Hematopoietic multipotent progenitor cell treated with erythropoietin and hydrocortisone succinate and interleukin-3 and kit ligand, for 8 days (in vitro differentiated cells): ENCODE measurements around the gene MMS22L.

Experiments
- DNase-seq: peaks from one replicate; pipeline ENCODE4 v3.0.0-alpha.2; 2015

Gene MMS22L, protein sequence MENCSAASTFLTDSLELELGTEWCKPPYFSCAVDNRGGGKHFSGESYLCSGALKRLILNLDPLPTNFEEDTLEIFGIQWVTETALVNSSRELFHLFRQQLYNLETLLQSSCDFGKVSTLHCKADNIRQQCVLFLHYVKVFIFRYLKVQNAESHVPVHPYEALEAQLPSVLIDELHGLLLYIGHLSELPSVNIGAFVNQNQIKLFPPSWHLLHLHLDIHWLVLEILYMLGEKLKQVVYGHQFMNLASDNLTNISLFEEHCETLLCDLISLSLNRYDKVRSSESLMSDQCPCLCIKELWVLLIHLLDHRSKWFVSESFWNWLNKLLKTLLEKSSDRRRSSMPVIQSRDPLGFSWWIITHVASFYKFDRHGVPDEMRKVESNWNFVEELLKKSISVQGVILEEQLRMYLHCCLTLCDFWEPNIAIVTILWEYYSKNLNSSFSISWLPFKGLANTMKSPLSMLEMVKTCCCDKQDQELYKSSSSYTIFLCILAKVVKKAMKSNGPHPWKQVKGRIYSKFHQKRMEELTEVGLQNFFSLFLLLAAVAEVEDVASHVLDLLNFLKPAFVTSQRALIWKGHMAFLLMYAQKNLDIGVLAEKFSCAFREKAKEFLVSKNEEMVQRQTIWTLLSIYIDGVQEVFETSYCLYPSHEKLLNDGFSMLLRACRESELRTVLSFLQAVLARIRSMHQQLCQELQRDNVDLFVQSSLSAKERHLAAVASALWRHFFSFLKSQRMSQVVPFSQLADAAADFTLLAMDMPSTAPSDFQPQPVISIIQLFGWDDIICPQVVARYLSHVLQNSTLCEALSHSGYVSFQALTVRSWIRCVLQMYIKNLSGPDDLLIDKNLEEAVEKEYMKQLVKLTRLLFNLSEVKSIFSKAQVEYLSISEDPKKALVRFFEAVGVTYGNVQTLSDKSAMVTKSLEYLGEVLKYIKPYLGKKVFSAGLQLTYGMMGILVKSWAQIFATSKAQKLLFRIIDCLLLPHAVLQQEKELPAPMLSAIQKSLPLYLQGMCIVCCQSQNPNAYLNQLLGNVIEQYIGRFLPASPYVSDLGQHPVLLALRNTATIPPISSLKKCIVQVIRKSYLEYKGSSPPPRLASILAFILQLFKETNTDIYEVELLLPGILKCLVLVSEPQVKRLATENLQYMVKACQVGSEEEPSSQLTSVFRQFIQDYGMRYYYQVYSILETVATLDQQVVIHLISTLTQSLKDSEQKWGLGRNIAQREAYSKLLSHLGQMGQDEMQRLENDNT

GRCh38 chr6:97282726-97283617, at the start of gene MMS22L:
MMS22L (minus strand) TSS chr6:97283216; CDS start chr6:97282477, 739 bp downstream.
- DNase-seq, result peak; percentile 98

DNA sequence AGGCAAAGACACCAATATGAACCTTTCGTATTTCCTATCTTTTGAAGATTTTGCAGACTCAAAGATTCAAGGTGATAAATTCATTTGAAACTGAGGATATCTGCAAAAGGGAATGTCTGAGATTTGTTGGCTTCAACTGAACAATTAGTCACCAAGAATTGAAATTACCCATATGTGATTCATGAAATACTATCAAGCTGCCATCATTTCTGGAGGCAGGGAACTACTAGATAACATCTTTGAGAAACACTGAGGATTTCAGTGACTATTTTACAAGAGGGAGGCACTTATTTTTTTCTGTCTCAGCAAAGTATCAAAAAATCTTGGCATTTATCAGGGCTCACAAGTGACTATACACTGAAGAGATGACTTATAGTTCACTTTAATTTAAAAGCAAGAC, 39.8 kb upstream of the MMS22L start:
- DNase-seq, result no peak

DNA sequence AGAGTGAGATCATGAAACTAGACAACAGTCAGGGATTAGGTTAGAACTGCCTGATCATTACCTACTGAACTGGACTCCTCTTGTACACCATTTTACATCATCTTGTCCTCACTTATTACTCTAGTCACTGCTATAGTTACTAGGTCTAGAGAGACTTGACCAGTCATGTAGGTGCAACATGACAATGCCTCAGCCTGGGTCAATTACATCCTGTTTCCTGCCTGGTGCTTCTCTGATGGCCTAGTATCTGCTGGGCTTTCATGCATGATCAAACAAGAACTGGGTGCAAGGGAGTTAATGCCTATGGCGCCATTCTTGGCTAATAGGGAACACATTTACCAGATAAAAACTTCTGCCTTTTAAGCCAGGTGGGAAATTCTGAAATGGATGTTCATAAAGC, 39.2 kb upstream of the MMS22L start:
- DNase-seq, result no peak

DNA sequence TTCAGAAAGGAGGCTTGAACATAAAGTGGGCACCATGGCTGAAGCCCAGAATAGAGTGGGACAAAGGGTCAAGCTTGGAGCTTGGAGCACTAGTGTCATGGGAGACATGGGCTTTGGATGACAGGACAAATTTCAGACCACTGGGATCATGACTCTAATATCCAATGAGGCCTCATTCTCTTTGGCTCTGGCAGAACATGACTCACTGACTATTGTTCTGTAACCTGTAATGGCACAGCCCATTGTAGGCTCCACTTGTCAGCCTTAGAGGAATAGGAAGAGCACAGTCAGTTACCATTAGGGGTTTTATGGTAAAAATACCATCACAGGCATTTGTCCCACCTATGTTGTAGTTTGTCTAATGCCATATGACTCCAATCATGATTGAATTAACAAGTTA, 34.0 kb upstream of the MMS22L start:
- DNase-seq, result no peak

DNA sequence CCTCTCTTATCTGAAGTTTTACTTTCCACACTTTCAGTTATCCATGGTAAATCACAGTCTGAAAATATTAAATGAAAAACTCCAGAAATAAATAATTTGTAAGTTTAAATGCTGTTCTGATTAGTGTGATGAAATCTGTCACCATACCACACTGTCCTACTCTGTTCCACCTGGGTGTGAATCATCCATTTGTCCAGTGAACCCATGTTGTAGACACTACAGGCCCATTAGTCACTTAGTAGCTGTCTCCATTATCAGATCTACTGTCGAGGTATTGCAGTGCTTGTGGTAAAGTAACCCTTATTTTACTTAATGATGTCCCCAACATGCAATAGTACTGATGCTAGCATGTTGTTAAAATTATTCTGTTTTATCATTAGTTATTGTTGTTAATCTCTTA, 29.2 kb upstream of the MMS22L start:
- no peak for DNase-seq

GRCh38 chr6:97306544-97307320, 23.7 kb upstream of the MMS22L start:
- DNase-seq, result no peak

DNA sequence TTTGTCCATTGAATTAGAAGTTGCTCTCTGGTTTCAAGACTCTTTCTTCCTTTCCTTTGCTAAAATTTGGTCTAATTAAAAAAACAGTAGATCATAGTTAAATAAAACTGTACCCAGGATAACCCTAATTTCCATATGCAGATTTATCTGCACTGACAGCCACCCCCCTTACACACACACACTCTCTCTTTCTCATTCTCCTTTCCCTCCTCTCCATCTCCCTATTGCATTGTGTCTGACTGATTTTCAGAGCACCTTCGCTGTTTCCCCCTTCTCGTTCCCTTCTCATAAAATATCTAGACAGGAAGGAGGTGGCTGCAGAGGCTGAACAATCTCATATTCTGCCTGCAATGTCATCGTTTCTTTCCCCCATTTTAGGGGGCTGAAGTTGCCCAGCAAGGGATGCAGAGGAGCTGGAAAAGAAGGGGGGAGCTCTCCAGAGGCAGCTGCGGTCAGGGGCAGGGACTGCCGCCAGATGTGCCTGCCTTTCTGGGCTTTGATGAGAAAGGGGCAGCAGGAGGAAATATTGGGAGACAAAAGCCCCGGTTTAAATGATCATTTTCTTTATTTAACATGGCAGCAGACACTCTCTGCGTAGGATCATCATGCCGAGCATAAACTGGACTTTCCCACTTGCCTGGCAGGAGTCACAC, 22.5 kb upstream of the MMS22L start:
- no peak for DNase-seq

GRCh38 chr6:97304701-97305100, 21.7 kb upstream of the MMS22L start:
- DNase-seq, result no peak

DNA sequence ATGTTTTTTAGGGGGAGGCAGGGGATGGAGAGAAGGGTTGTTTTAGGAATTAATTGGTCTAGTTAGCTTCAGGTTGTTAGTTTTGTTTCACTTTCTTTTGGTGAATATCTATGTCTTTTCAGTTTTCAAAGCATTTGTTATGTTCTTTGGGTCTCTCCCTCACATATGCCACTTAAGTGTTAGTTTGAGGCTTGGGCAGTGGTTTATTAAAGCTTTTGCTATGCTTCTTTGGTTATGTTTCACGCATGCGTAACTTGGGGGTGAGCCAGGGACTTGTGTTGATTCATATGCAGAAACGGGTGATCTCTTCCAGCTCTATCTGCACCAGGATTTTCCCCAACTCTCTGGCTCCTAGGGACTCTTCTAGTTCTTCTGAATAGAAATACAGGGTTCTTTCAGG, 11.4 kb upstream of the MMS22L start:
- no peak for DNase-seq

DNA sequence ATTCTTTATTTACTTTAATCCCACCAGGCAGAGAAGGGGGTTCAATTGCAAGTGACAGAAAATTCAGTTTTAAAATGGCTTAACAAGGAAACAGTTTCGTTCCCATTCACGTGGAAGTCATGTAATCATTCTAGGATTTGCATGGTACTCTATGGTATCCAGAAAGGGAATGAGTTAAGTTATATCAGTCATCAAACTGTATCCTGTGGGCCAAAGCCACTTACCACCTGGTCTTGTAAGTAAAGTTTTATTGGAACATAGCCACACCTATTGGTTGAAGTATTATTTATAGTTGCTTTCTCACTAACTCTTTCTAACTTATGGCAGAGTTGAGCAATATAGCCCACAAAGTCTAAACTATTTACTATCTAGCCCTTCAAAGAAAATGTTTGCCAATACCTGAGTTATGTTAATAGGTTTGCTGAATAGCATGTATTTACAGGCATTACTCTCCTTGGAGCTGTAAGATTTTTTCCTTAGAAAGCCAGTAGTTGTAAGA, 10.2 kb upstream of the MMS22L start:
- no peak for DNase-seq

GRCh38 chr6:97292671-97293070, 9.7 kb upstream of the MMS22L start:
- no peak for DNase-seq

GRCh38 chr6:97291896-97292295, 8.9 kb upstream of the MMS22L start:
- DNase-seq, result no peak

DNA sequence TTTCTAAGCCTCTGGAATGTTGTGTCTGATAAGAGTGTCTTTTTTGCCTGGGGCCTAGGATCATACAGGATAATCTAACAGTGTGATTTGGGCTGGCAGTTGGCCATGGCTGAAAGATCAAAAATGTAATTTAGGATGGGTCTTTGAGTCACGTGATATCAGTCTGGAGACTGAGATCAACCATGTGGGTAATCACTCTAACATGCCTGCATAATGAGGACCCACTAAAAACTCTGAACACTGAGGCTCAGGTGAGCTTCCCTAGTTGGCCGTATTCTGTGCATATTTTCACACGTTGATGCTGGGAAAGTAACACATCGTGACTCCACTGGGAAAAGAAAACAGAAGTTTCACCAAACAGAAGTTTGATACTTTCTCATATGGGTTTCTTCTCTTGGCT, 6.3 kb upstream of the MMS22L start:
- no peak for DNase-seq

DNA sequence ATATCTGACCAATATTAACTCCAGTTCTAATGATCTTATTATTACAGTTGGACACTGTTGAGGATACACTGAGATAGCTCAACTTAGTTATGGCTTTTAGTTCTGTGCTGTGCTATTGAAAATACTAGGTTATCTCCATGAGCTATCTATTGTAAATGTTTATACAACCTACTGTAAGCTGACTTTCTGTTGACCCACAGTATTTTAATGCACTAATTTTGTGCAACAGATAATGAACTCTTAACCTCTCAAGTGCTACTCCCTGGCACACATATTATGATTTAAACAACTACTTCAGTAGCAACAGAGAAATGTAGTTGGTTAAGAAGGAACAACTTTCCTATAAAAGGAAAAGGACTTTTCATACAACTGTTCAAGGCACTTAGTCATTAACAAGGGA, 5.2 kb upstream of the MMS22L start:
- DNase-seq, result no peak

DNA sequence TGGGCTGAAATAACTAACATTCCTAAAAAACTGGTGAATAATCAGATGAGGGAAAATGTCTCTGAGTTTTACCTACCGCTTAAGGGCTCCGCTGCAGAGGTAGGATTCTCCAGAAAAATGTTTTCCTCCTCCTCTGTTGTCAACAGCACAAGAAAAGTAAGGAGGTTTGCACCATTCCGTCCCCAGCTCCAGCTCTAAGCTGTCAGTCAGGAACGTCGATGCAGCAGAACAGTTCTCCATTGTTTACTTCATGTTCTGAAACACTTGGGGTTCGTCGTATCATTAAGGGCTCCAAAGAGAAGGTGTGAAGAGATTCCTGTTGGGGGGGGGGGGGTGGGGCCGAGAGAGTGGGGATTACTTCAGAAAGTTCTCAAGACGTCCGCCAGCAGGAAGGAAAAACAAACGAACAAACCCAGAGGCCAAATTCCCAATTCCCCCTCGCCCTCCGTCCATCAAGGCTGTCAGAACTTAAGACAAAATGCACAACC, 734 bp downstream of the MMS22L start:
- peak; percentile 49 for DNase-seq

GRCh38 chr6:97280766-97281165, 2.2 kb downstream of the MMS22L start:
- no peak for DNase-seq

DNA sequence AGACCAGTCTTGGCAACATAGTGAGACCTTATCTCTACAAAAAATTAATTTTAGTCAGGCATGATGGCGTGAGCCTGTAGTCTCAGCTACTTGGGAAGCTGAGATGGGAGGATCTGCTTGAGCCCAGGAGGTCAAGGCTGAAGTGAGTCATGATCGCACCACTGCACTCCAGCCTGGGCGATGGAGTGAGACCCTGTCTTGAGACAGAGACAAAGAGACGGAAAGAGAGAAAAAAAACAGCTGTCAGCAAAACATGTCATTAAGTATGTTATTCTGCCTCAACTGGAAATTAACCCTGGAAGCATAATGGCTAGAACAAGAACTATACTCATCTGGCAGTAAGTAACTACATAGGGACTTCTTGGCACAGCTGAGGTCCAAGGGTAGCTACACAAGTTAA, 7.2 kb downstream of the MMS22L start:
- DNase-seq, result no peak

- no peak for DNase-seq
Observed at GRCh38 chr6:97269821-97270220, 13.2 kb downstream of the MMS22L start.

- DNase-seq, result no peak
Observed at GRCh38 chr6:97262676-97263075, 20.3 kb downstream of the MMS22L start.

GRCh38 chr6:97246842-97247241, 36.2 kb downstream of the MMS22L start:
- no peak for DNase-seq

DNA sequence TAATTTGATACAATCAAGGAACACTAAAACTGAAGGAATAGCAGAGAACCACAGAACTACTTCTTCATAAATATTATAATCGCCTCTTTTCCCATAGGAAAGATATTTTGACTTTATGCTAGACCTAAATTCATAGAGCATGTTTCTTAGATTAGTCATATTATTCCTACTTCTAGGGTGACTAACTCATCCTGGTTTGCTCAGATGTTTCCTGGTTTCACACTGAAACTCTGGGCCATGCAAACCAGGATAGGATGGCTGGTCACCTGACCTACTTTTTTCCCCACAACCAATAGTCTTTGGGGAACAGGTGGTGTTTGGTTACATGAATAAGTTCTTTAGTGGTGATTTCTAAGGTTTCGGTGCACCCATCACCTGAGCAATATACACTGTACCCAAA, 42.8 kb downstream of the MMS22L start:
- DNase-seq, result no peak
